NCI-H510A (cell line): ENCODE measurements around the gene COL15A1.

Experiments
- DNase-seq: peaks from one replicate; lab custom pipeline; 2025; lab: John Stamatoyannopoulos, UW

The COL15A1 gene

GRCh38 chr9:99056886-99057664 is 113.4 kb downstream of the COL15A1 start:
- DNase-seq: no peak

GRCh38 chr9:99057665-99058625 is 114.2 kb downstream of the COL15A1 start:
- no peak for DNase-seq

- no peak for DNase-seq
These were observed 115.5 kb downstream of the COL15A1 start for GRCh38 chr9:99058964-99059921.

- DNase-seq: no peak
These were observed 116.9 kb downstream of the COL15A1 start for GRCh38 chr9:99060621-99061020.

GRCh38 chr9:99062549-99062948 is 118.8 kb downstream of the COL15A1 start:
- DNase-seq: no peak

- DNase-seq: no peak
These were observed 119.8 kb downstream of the COL15A1 start for GRCh38 chr9:99063522-99063921.

- no peak for DNase-seq
These were observed 122.9 kb downstream of the COL15A1 start for GRCh38 chr9:99066571-99066970.

- DNase-seq: no peak
These were observed 125.4 kb downstream of the COL15A1 start for GRCh38 chr9:99069075-99069474.

- no peak for DNase-seq
These were observed 125.8 kb downstream of the COL15A1 start for GRCh38 chr9:99069546-99069945.

GRCh38 chr9:99070681-99071080 is 127.0 kb downstream of the COL15A1 start:
- no peak for DNase-seq

GRCh38 chr9:99071313-99072039 is 127.8 kb downstream of the COL15A1 start:
- no peak for DNase-seq

- no peak for DNase-seq
These were observed 128.3 kb downstream of the COL15A1 start for GRCh38 chr9:99072040-99072394.

- DNase-seq: no peak
These were observed 129.6 kb downstream of the COL15A1 start for GRCh38 chr9:99073347-99073746.

- DNase-seq: no peak
These were observed 130.5 kb downstream of the COL15A1 start for GRCh38 chr9:99073985-99074901.

- DNase-seq: no peak
These were observed 131.2 kb downstream of the COL15A1 start for GRCh38 chr9:99074902-99075245.

GRCh38 chr9:99075246-99075912 is 131.7 kb downstream of the COL15A1 start:
- no peak for DNase-seq

- DNase-seq: no peak
These were observed 132.3 kb downstream of the COL15A1 start for GRCh38 chr9:99076030-99076429.

- no peak for DNase-seq
These were observed 132.9 kb downstream of the COL15A1 start for GRCh38 chr9:99076483-99077171.

- no peak for DNase-seq
These were observed 135.0 kb downstream of the COL15A1 start for GRCh38 chr9:99078717-99079116.
